HEK293 (cell line): ENCODE results near the gene PGPEP1.

Experiments
- CTCF ChIP-seq: fragments of 450-650 bp; formaldehyde crosslinking; IDR thresholded peaks from 2 replicates; pipeline ENCODE4 v1.5.1; 2016; ENCODE audit warnings: missing biosample characterization, missing genetic modification characterization
- TCF7L2 ChIP-seq: IDR thresholded peaks from 2 replicates; pipeline ENCODE4 v1.6.1; 2011; ENCODE audit warnings: low read depth, mild to moderate bottlenecking, inconsistent platforms, low read length, moderate library complexity, borderline replicate concordance
- ZNF26 ChIP-seq: fragments of 450-650 bp; formaldehyde crosslinking; IDR thresholded peaks from 2 replicates; pipeline ENCODE4 v1.5.1; 2016; ENCODE audit warnings: missing biosample characterization, missing genetic modification characterization

GRCh38 chr19:18406749-18407148, 66.4 kb downstream of the PGPEP1 start:
- no peak for TF ChIP-seq CTCF
- TF ChIP-seq TCF7L2, result no peak
- no peak for TF ChIP-seq ZNF26 (tag by site-specific recombination)
